Loucy (cell line): ENCODE results near the gene MYO5B.
A peak's percentile ranks its signal among the peaks of the same experiment; 100 is the strongest.

Source experiments
- H2AFZ ChIP-seq: fragments of 200-600 bp; sonication (generic); 2 replicates; pipeline ENCODE4 v1.6.0; 2016; ENCODE audit warnings: antibody characterized with exemption, mild to moderate bottlenecking, low read length, moderate library complexity
- H3F3A ChIP-seq: fragments of 200-600 bp; 2 replicates; pipeline ENCODE4 v1.6.0; 2016; ENCODE audit warnings: antibody characterized with exemption, low read depth, mild to moderate bottlenecking
- H3K27me3 ChIP-seq: fragments of 200-600 bp; sonication (generic); 2 replicates; pipeline ENCODE4 v1.6.1; 2014; ENCODE audit warnings: low read length, mild to moderate bottlenecking; ENCODE audit not compliant: insufficient read depth, poor library complexity, severe bottlenecking
- H3K36me3 ChIP-seq: fragments of 200-600 bp; sonication (generic); 2 replicates; pipeline ENCODE4 v1.6.1; 2016; ENCODE audit warnings: low read length; ENCODE audit not compliant: insufficient read depth
- H3K4me1 ChIP-seq: fragments of 200-600 bp; sonication (generic); 2 replicates; pipeline ENCODE4 v1.5.1; 2014; ENCODE audit warnings: low read length, mild to moderate bottlenecking; ENCODE audit not compliant: insufficient read depth, poor library complexity, severe bottlenecking
- H3K4me2 ChIP-seq: fragments of 200-600 bp; sonication (generic); 2 replicates; pipeline ENCODE4 v1.6.0; 2014; ENCODE audit warnings: antibody characterized with exemption, low read length, low read depth, mild to moderate bottlenecking; ENCODE audit not compliant: poor library complexity, severe bottlenecking
- H3K4me3 ChIP-seq: fragments of 200-600 bp; sonication (generic); 2 replicates; pipeline ENCODE4 v1.5.1; 2014; ENCODE audit warnings: low read length, mild to moderate bottlenecking, mixed read lengths; ENCODE audit not compliant: poor library complexity, severe bottlenecking
- H3K79me2 ChIP-seq: fragments of 200-600 bp; sonication (generic); 2 replicates; pipeline ENCODE4 v1.6.1; 2014; ENCODE audit warnings: low read length; ENCODE audit not compliant: insufficient read depth
- H3K9ac ChIP-seq: fragments of 200-600 bp; sonication (generic); 2 replicates; pipeline ENCODE4 v1.6.0; 2014; ENCODE audit warnings: mild to moderate bottlenecking, low read depth, low read length, moderate library complexity; ENCODE audit not compliant: poor library complexity, severe bottlenecking
- H3K9me2 ChIP-seq: fragments of 200-600 bp; sonication (generic); replicated peaks from 2 replicates; pipeline ENCODE4 v1.6.1; 2016; ENCODE audit warnings: low read depth, low read length, mixed read lengths
- H3K9me3 ChIP-seq: fragments of 200-600 bp; sonication (generic); 2 replicates; pipeline ENCODE4 v1.6.1; 2014; ENCODE audit warnings: mild to moderate bottlenecking, antibody characterized with exemption, low read length, low read depth; ENCODE audit not compliant: insufficient read depth
- H4K20me1 ChIP-seq: fragments of 200-600 bp; sonication (generic); 2 replicates; pipeline ENCODE4 v1.6.0; 2014; ENCODE audit warnings: antibody characterized with exemption, low read length, mild to moderate bottlenecking; ENCODE audit not compliant: insufficient read depth, poor library complexity, severe bottlenecking
- EZH2phosphoT487 ChIP-seq: fragments of 200-600 bp; IDR thresholded peaks from 2 replicates; pipeline ENCODE4 v1.6.1; 2018; ENCODE audit warnings: antibody characterized with exemption, mild to moderate bottlenecking, moderate library complexity, borderline replicate concordance
- TF ChIP-seq, protein P1 (sequence below): fragments of 200-600 bp; sonication (generic); conservative IDR thresholded peaks from 2 replicates; pipeline ENCODE4 v1.5.1; 2014; ENCODE audit warnings: mild to moderate bottlenecking, antibody characterized with exemption, low read length

Gene MYO5B

DNA sequence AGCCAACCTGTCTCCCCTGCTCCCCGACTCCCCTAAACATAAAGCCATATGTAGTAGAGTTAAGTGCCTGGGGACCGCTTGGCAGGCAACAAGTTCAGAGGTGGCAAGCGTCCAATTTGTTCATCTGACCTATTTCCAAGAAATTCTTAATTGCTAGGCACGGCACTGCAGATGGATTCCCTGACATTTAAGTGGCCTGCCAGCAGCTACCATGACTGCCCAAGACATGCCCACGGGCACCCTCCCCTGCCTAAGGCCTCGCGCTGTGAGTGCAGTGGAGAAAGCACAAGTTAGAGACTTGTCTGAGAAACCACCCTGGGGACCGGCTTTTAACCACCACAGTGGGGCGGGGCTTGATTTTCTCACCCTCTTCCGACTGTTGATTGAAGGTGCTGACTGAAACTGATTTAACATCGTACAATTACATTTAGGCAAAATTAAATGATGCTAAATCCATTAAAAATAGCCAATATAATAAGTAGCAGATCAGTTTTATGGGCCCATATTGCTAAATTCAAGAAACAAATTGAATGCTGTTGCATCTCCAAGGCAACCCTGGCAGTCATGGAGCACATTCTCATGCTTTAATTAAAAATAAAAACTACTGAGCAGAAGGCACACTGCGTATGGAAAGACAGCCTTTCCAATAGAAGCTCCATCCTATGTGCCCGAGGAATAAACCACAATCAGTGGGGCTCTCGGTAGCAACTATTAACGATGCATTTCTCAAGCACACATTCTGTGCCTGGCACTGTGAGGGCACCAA, 218.0 kb downstream of the MYO5B start:
- Histone ChIP-seq H3K9me2 (no peaks in the 10 kb centered on the region), H3K4me2 (no peak overlapping the region), H3K4me3 (no peak overlapping the region), H3K9ac (no peak overlapping the region), H3K4me1 (no peaks in the 10 kb centered on the region), H3K36me3 (no peaks in the 10 kb centered on the region), H3K79me2 (no peaks in the 10 kb centered on the region), H3K9me3 (no peaks in the 10 kb centered on the region), H4K20me1 (no peaks in the 10 kb centered on the region), H2AFZ (no peak overlapping the region), H3F3A (no peaks in the 10 kb centered on the region), H3K27me3 (no peaks in the 10 kb centered on the region)
- no peak for TF ChIP-seq EZH2phosphoT487
- TF ChIP-seq, protein P1, sequence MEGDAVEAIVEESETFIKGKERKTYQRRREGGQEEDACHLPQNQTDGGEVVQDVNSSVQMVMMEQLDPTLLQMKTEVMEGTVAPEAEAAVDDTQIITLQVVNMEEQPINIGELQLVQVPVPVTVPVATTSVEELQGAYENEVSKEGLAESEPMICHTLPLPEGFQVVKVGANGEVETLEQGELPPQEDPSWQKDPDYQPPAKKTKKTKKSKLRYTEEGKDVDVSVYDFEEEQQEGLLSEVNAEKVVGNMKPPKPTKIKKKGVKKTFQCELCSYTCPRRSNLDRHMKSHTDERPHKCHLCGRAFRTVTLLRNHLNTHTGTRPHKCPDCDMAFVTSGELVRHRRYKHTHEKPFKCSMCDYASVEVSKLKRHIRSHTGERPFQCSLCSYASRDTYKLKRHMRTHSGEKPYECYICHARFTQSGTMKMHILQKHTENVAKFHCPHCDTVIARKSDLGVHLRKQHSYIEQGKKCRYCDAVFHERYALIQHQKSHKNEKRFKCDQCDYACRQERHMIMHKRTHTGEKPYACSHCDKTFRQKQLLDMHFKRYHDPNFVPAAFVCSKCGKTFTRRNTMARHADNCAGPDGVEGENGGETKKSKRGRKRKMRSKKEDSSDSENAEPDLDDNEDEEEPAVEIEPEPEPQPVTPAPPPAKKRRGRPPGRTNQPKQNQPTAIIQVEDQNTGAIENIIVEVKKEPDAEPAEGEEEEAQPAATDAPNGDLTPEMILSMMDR: no peak

DNA sequence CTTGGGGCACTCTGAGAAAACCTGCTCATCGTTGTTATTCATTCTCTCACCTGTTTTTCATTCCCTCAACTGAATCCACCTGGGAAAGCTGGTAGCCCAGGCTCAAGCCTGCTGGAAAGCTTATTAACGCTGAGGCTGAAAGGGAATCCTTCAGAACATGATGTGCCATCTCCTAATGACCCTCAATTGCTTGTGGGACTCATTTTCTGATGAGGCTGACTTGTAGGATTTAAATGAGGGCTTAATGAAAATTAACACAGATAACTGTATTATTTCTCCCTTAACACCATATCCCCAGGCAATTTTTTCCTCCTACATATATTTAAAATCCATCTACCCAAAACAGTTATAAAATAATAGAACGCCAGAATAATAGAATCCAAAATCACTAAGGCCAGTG, 218.9 kb downstream of the MYO5B start:
- H3K9ac ChIP-seq: no peak overlapping the region
- no peak overlapping the region for H3K4me3 ChIP-seq
- no peaks in the 10 kb centered on the region for H3K4me1 ChIP-seq
- no peaks in the 10 kb centered on the region for H3K79me2 ChIP-seq
- H3K9me2 ChIP-seq: no peaks in the 10 kb centered on the region
- no peak for TF ChIP-seq EZH2phosphoT487
- TF ChIP-seq, protein P1: no peak
- H4K20me1 ChIP-seq: no peaks in the 10 kb centered on the region
- no peaks in the 10 kb centered on the region for H3F3A ChIP-seq
- no peaks in the 10 kb centered on the region for H3K9me3 ChIP-seq
- H3K4me2 ChIP-seq: no peak overlapping the region
- H2AFZ ChIP-seq: no peak overlapping the region
- H3K36me3 ChIP-seq: no peaks in the 10 kb centered on the region
- H3K27me3 ChIP-seq: no peaks in the 10 kb centered on the region

- Histone ChIP-seq H4K20me1 (no peaks in the 10 kb centered on the region), H3K4me1 (no peaks in the 10 kb centered on the region), H2AFZ (no peak overlapping the region), H3K36me3 (no peaks in the 10 kb centered on the region), H3F3A (no peaks in the 10 kb centered on the region), H3K9me2 (no peaks in the 10 kb centered on the region), H3K79me2 (no peaks in the 10 kb centered on the region), H3K4me3 (no peak overlapping the region), H3K9ac (no peak overlapping the region), H3K9me3 (no peaks in the 10 kb centered on the region), H3K4me2 (no peak overlapping the region), H3K27me3 (no peaks in the 10 kb centered on the region)
- no peak for TF ChIP-seq EZH2phosphoT487
- TF ChIP-seq, protein P1: peak; percentile 19; the same call in 1 of the 2 replicates
Measured at GRCh38 chr18:49974079-49974478, 220.9 kb downstream of the MYO5B start.
